CD4-positive, alpha-beta T cell treated with Interleukin-4 for 1 hour (primary cell): Measurements from ENCODE around the gene LRMDA.

Source experiments
- DNase-seq, 2 donors: peaks; one replicate each; pipeline ENCODE4 v3.0.0-alpha.2; 2020 to 2022

The LRMDA gene

GRCh38 chr10:76301950-76302349 lies 870.5 kb downstream of the LRMDA start:
- DNase-seq: no peak

- no peak for DNase-seq
These were observed 871.1 kb downstream of the LRMDA start for GRCh38 chr10:76302481-76302880.

GRCh38 chr10:76302961-76303630 lies 871.7 kb downstream of the LRMDA start:
- no peak for DNase-seq

GRCh38 chr10:76303682-76304316 lies 872.4 kb downstream of the LRMDA start:
- DNase-seq: peak in 1 of 2 donors; percentile 18

- DNase-seq: no peak
These were observed 874.6 kb downstream of the LRMDA start for GRCh38 chr10:76305930-76306615.

GRCh38 chr10:76306856-76307255 lies 875.4 kb downstream of the LRMDA start:
- no peak for DNase-seq

- no peak for DNase-seq
These were observed 877.6 kb downstream of the LRMDA start for GRCh38 chr10:76309070-76309469.

- DNase-seq: no peak
These were observed 878.5 kb downstream of the LRMDA start for GRCh38 chr10:76309741-76310587.

- no peak for DNase-seq
These were observed 879.2 kb downstream of the LRMDA start for GRCh38 chr10:76310588-76311080.

GRCh38 chr10:76311752-76312636 lies 880.6 kb downstream of the LRMDA start:
- DNase-seq: no peak

GRCh38 chr10:76315240-76315639 lies 883.8 kb downstream of the LRMDA start:
- no peak for DNase-seq

GRCh38 chr10:76316234-76316633 lies 884.8 kb downstream of the LRMDA start:
- no peak for DNase-seq

- no peak for DNase-seq
These were observed 885.7 kb downstream of the LRMDA start for GRCh38 chr10:76317078-76317477.

- DNase-seq: no peak
These were observed 886.8 kb downstream of the LRMDA start for GRCh38 chr10:76318211-76318610.

- no peak for DNase-seq
These were observed 888.2 kb downstream of the LRMDA start for GRCh38 chr10:76319661-76320060.

- DNase-seq: no peak
These were observed 892.9 kb downstream of the LRMDA start for GRCh38 chr10:76324283-76324682.

GRCh38 chr10:76327441-76327840 lies 896.0 kb downstream of the LRMDA start:
- no peak for DNase-seq

GRCh38 chr10:76328348-76328747 lies 896.9 kb downstream of the LRMDA start:
- DNase-seq: no peak

- DNase-seq: no peak
These were observed 898.6 kb downstream of the LRMDA start for GRCh38 chr10:76329891-76330575.

GRCh38 chr10:76331742-76332141 lies 900.3 kb downstream of the LRMDA start:
- DNase-seq: no peak

GRCh38 chr10:76333326-76333725 lies 901.9 kb downstream of the LRMDA start:
- DNase-seq: no peak
